ENCODE measurements around the gene MOXD1. TPM values are rescaled to one million over a fixed set of nuclear protein-coding genes. Genes with fewer than 3 reads are reported as not detected.

MOXD1 gene
- total RNA-seq, 1 experiment from 2014 or later = 5.0 TPM

DNA sequence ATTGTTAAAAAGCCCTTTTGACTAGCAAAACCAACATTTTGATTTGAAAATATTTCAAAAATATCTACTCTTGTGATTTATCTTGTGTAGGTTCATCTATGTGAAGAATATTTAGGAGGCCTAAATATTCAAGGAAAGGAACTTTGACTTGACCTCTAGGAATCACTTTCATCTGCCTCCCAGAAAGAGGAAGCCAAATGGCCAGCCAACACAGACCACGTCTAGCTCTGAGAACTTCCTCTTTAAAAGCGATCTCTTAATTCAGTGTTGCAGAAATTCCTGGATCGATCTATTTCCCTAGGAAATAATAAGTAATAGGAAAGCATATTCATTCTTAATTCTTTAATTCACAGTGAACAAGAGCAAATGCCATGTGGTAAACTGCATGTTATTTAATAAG, 9.6 kb upstream of the MOXD1 start:
- Histone ChIP-seq H3K4me2 (ENCODE audit: low read length) (no peak overlapping the region), H3K4me1 (ENCODE audit: insufficient read depth, low read length) (peaks cover 2% of the 10 kb centered on the region; the same call in 1 of the 2 replicates), H3K79me2 (ENCODE audit: low read length) (no peaks in the 10 kb centered on the region), H3K9me3 (ENCODE audit: low read length) (no peaks in the 10 kb centered on the region), H3K27me3 (ENCODE audit: low read length) (no peaks in the 10 kb centered on the region), H3K9ac (ENCODE audit: low read length) (no peak overlapping the region), H2AFZ (ENCODE audit: low read length) (no peak overlapping the region), H3K27ac (ENCODE audit: low read length) (no peak overlapping the region), H3K9me2 (replicated peaks; ENCODE audit: low read length) (no peaks in the 10 kb centered on the region), H4K20me1 (ENCODE audit: low read length) (no peaks in the 10 kb centered on the region), H3K4me3 (ENCODE audit: low read length) (no peak overlapping the region), H3K36me3 (ENCODE audit: low read depth, low read length) (no peaks in the 10 kb centered on the region), H3F3A (ENCODE audit: low read length, unreplicated experiment) (no peaks in the 10 kb centered on the region)
- TF ChIP-seq EZH2 (IDR thresholded peaks at IDR 0.05; ENCODE audit: low read length, unreplicated experiment) (no peak), EZH2phosphoT487 (IDR thresholded peaks at IDR 0.05; ENCODE audit: borderline replicate concordance, low read length) (no peak)
- TF ChIP-seq, protein P1, sequence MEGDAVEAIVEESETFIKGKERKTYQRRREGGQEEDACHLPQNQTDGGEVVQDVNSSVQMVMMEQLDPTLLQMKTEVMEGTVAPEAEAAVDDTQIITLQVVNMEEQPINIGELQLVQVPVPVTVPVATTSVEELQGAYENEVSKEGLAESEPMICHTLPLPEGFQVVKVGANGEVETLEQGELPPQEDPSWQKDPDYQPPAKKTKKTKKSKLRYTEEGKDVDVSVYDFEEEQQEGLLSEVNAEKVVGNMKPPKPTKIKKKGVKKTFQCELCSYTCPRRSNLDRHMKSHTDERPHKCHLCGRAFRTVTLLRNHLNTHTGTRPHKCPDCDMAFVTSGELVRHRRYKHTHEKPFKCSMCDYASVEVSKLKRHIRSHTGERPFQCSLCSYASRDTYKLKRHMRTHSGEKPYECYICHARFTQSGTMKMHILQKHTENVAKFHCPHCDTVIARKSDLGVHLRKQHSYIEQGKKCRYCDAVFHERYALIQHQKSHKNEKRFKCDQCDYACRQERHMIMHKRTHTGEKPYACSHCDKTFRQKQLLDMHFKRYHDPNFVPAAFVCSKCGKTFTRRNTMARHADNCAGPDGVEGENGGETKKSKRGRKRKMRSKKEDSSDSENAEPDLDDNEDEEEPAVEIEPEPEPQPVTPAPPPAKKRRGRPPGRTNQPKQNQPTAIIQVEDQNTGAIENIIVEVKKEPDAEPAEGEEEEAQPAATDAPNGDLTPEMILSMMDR (conservative IDR thresholded peaks at IDR 0.05; ENCODE audit: low read depth, low read length) = no peak
- CTCF ChIA-PET = no interaction called here
- ATAC-seq (no peak), DNase-seq (no peak)
- POLR2A ChIA-PET (ENCODE audit: unreplicated experiment) = no interaction called here
- no TSS peak for BruUV-seq (replicated peaks)
- intact Hi-C loops (cut with micrococcal nuclease) = no loop called here

DNA sequence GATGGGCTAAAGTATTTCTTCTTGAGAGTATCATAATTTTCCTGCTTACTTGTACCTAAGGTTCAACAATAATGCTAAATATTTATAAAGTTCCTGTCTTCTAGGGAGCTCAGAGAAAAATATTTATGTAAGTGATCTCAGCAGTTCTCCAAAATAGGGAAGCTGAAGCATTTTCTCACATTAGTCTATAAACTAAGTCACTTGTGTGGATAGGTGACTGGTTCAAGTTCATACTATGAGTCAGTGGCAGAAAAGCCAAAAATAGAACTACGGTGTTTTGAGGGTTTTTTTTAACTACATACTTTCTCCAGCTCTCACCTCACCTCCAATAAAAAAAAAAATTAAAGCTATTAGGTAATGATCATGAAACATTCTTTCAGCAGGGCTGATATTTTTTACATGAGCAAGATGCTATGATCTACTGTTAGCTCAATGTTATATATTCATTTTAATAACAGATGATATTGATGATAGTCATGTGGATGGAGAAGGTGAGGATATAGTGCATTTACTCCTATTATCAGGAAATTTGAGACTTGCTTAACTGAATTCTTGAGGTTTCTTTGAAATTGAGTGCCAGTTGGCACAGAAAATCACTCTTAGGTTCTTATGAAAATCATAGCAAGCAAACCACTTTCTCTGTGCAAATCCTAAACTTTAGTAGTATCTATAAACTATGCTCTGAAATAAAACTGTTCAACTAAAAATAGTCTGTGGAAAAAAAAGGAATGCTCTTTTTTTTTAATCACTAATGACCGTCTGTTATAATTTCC, 4.1 kb upstream of the MOXD1 start:
- no peaks in the 10 kb centered on the region for H3F3A ChIP-seq (ENCODE audit: low read length, unreplicated experiment)
- H3K9me3 ChIP-seq (ENCODE audit: low read length) = no peaks in the 10 kb centered on the region
- no peaks in the 10 kb centered on the region for H3K79me2 ChIP-seq (ENCODE audit: low read length)
- H2AFZ ChIP-seq (ENCODE audit: low read length) = peak overlapping the region; percentile 17; the same call in 1 of the 2 replicates
- DNase-seq = peak; percentile 45
- no peak overlapping the region for H3K9ac ChIP-seq (ENCODE audit: low read length)
- H3K4me3 ChIP-seq (ENCODE audit: low read length) = 0 out of 2 replicates have a peak overlapping the region, but pooled peaks have one; percentile 11
- H3K36me3 ChIP-seq (ENCODE audit: low read depth, low read length) = no peaks in the 10 kb centered on the region
- H3K9me2 ChIP-seq (replicated peaks; ENCODE audit: low read length) = no peaks in the 10 kb centered on the region
- TF ChIP-seq, protein P1 (conservative IDR thresholded peaks at IDR 0.05; ENCODE audit: low read depth, low read length) = no peak
- no peak for TF ChIP-seq EZH2phosphoT487 (IDR thresholded peaks at IDR 0.05; ENCODE audit: borderline replicate concordance, low read length)
- TF ChIP-seq EZH2 (IDR thresholded peaks at IDR 0.05; ENCODE audit: low read length, unreplicated experiment) = no peak
- no peaks in the 10 kb centered on the region for H4K20me1 ChIP-seq (ENCODE audit: low read length)
- CTCF ChIA-PET = no interaction called here
- H3K27me3 ChIP-seq (ENCODE audit: low read length) = no peaks in the 10 kb centered on the region
- H3K4me1 ChIP-seq (ENCODE audit: insufficient read depth, low read length) = peaks cover 28% of the 10 kb centered on the region
- peak overlapping the region; percentile 55 for H3K4me2 ChIP-seq (ENCODE audit: low read length)
- intact Hi-C loops (cut with micrococcal nuclease) = no loop called here
- peak overlapping the region; percentile 74 for H3K27ac ChIP-seq (ENCODE audit: low read length)
- BruUV-seq (replicated peaks) = no TSS peak
- POLR2A ChIA-PET (ENCODE audit: unreplicated experiment) = interaction anchor here (0.6 kb wide), 2 partner anchors 91 to 279 kb away, joined by 3 read pairs; no protein-coding TSS in a partner anchor
- peak; percentile 37 for ATAC-seq

DNA sequence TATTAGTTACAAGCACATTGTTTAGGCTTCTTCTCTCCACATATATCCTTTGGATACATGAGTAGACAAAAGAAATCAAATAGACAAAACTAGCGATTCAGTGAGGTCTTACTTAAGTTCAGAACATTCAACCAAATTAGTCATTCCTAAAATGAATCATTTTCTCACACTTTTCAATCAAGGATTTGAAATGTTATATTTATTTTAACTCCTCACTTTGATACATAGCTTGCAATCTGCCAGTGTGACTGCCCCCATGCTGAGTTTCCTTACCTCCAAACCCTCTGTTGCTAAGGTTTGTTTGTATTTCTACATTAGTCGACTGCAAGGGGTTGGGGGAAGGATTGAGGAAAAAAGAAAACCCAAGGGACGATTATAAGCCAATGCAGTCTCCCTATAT, 3.5 kb upstream of the MOXD1 start:
- DNase-seq (peak; percentile 33), ATAC-seq (peak; percentile 25; the same call in 1 of the 2 replicates)
- ChIA-PET POLR2A (ENCODE audit: unreplicated experiment) (no interaction called here), CTCF (no interaction called here)
- no TSS peak for BruUV-seq (replicated peaks)
- no peaks in the 10 kb centered on the region for H3K9me3 ChIP-seq (ENCODE audit: low read length)
- H3K9me2 ChIP-seq (replicated peaks; ENCODE audit: low read length) = no peaks in the 10 kb centered on the region
- peak overlapping the region; percentile 74 for H3K27ac ChIP-seq (ENCODE audit: low read length)
- H4K20me1 ChIP-seq (ENCODE audit: low read length) = no peaks in the 10 kb centered on the region
- no peaks in the 10 kb centered on the region for H3K27me3 ChIP-seq (ENCODE audit: low read length)
- peak overlapping the region; percentile 55 for H3K4me2 ChIP-seq (ENCODE audit: low read length)
- no peaks in the 10 kb centered on the region for H3K36me3 ChIP-seq (ENCODE audit: low read depth, low read length)
- TF ChIP-seq, protein P1 (conservative IDR thresholded peaks at IDR 0.05; ENCODE audit: low read depth, low read length) = no peak
- TF ChIP-seq EZH2phosphoT487 (IDR thresholded peaks at IDR 0.05; ENCODE audit: borderline replicate concordance, low read length) (no peak), EZH2 (IDR thresholded peaks at IDR 0.05; ENCODE audit: low read length, unreplicated experiment) (no peak)
- H3K9ac ChIP-seq (ENCODE audit: low read length) = no peak overlapping the region
- H3K79me2 ChIP-seq (ENCODE audit: low read length) = no peaks in the 10 kb centered on the region
- H2AFZ ChIP-seq (ENCODE audit: low read length) = peak overlapping the region; percentile 17; the same call in 1 of the 2 replicates
- no peaks in the 10 kb centered on the region for H3F3A ChIP-seq (ENCODE audit: low read length, unreplicated experiment)
- H3K4me1 ChIP-seq (ENCODE audit: insufficient read depth, low read length) = peaks cover 33% of the 10 kb centered on the region
- intact Hi-C loops (cut with micrococcal nuclease) = loop anchor here (5.0 kb wide), 1 partner anchor 78 kb away; no protein-coding TSS in a partner anchor
- H3K4me3 ChIP-seq (ENCODE audit: low read length) = 0 out of 2 replicates have a peak overlapping the region, but pooled peaks have one; percentile 11

Measured in PC-3 (cell line).